Dedifferentiated amniotic fluid mesenchymal stem cell (primary cell): ENCODE data around the gene CTDNEP1.

Experiments used
- DNase-seq: peaks from one replicate; pipeline ENCODE4 v3.0.0-alpha.2; 2016; ENCODE audit errors: extremely low spot score

The CTDNEP1 gene

DNA sequence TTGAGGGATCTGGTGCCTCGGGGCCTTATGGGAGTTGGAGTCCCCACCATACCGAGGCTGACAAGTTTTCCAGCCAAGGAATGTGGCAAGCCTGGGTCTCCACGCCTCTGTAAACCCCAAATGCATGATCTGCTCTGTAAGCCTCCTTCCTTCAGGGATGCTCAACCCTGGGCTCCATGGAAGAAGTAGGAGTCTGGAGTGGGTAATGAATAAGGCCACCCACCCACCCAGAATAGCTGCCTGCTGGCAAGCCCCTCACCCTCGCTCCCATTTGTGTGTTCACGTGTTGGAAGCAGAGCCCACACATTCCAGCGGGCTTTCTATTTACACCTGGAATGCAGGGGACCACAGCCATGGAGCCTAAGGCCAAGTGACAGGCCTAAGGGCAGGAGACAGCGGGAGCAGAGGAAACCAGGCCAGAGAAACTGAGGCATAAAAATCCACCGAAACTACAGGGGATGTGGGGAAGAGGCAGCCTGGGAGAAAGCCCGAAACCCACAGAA, 36.3 kb downstream of the CTDNEP1 start:
- no peak for DNase-seq

- peak; percentile 94 for DNase-seq
Observed at GRCh38 chr17:7214300-7215135, 37.0 kb downstream of the CTDNEP1 start.

- DNase-seq = peak; percentile 21
Observed at GRCh38 chr17:7213895-7214299, 37.6 kb downstream of the CTDNEP1 start.

- no peak for DNase-seq
Observed at GRCh38 chr17:7211491-7212273, 39.9 kb downstream of the CTDNEP1 start.

- no peak for DNase-seq
Observed at GRCh38 chr17:7208754-7209460, 42.6 kb downstream of the CTDNEP1 start.

DNA sequence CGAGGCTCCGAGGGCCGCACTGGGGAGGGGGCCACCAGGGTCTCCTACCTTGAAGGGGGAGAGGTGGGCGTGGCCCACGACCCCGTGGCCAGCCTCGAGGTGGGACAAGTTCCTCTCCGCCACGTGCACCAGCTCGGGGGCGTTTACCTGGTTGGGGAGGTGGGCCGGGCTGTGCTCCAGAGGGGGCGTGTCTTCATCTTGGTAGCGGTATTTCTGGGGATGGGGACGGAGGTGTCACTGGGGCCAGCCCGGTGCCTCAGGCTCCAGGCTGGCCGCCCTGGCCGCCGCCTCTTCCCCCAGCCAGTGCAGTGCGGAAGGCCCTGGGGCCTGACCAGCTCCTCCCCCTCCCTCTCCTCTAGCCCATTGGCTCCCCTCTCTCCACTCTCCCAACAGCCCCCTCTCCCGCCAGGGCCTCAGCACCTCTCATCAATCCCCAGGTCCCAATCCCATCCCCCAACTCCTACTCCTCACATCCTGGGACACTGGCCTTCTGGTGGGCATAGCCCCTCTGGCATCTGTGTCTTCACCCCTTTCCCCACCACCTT, 43.4 kb downstream of the CTDNEP1 start:
- DNase-seq = no peak

DNA sequence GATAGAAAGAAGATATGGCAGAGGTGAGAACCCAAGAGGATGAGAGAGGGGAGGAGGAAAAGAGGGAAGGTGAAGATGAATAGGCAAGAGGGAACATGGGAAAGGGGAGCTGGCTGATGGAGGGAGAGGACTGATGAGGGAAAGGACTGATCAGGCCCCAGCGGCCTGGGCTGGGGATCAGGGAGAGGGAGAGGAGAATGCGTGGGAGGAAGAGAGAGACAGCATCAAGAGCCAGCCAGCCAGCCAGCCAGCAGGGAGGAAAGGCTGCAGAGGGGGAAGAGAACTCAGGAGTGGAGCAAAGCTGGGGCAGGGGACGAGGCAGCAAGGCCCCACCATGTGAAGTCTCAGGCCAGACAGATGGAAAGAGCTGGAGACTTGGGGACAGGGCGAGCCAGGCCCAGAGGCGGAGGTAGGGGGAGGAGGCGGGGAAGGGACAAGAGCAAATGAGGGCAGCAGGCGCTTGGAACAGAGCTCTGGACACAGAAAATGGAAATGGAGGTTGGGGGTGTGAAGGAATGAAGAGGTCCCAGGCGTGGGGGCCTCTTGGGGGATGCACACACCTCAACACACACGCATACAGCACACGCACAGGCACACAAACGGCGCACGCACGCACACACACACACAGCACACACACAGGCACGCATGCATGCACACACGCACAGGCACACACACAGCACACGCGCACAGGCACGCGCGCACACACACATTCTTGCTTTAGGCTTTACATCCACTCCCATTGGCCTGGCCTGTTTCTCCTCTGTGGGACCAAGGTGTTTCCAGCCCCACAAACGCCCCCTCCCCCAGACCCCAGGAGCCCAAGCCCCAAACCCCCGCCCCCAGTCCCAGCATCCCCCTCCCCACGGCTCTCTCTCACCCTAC, 44.2 kb downstream of the CTDNEP1 start:
- no peak for DNase-seq

- DNase-seq = no peak
Observed at GRCh38 chr17:7205561-7205960, 46.0 kb downstream of the CTDNEP1 start.

GRCh38 chr17:7204828-7205461, 46.6 kb downstream of the CTDNEP1 start:
- DNase-seq = no peak

GRCh38 chr17:7204336-7204735, 47.2 kb downstream of the CTDNEP1 start:
- no peak for DNase-seq

- DNase-seq = no peak
Observed at GRCh38 chr17:7203391-7203790, 48.1 kb downstream of the CTDNEP1 start.

GRCh38 chr17:7196651-7197401, 54.7 kb downstream of the CTDNEP1 start:
- no peak for DNase-seq

DNA sequence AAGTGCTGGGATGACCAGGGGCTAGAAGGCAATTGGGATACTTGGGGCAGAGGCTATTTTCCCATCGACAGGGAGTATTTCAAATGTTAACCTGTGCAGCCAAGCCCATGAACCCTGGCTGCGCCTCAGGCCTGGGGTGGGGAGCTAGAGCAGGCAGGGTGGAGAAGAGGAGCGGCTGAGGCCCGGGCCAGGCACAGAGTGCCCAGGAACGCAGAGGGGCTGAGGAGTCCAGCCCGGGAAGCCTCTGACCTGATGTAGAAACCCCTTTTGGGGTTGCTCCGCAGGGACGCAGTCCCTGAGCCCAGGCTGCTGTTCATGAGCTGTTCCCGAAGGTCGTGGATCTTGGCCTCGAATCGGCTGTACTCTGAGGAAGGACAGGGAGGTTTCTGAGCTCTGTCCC, 55.6 kb downstream of the CTDNEP1 start:
- DNase-seq = no peak
